GM19351 (cell line): Measurements from ENCODE around the gene SART3.
"Not testable (repeated sequence)": the region's sequence is repeated elsewhere in the genome, so short reads cannot be mapped to it uniquely, and the experiment has no call there.

ENCODE experiments used
- ATAC-seq: cut with Tn5 transposase; IDR thresholded peaks from one replicate; pipeline ENCODE4 v1.9.1; 2021; ENCODE audit warnings: mild to moderate bottlenecking, moderate library complexity; ENCODE audit not compliant: unreplicated experiment

The SART3 gene

GRCh38 chr12:108565976-108566375 is 5.0 kb upstream of the SART3 start:
- no peak for ATAC-seq

GRCh38 chr12:108565146-108565545 is 4.2 kb upstream of the SART3 start:
- no peak for ATAC-seq

- ATAC-seq = no peak
Measured at GRCh38 chr12:108564724-108565123, 3.8 kb upstream of the SART3 start.

GRCh38 chr12:108563804-108564151 is 2.8 kb upstream of the SART3 start:
- ATAC-seq = no peak

- ATAC-seq = peak; percentile 38
Measured at GRCh38 chr12:108563136-108563803, 2.3 kb upstream of the SART3 start.

GRCh38 chr12:108562348-108563135 is 1.6 kb upstream of the SART3 start, which contains the start of gene ISCU:
TSS of gene ISCU (plus strand) at chr12:108562596. CDS start at chr12:108562623, 27 bp downstream.
- peak; percentile 59 for ATAC-seq

- peak; percentile 6 for ATAC-seq
Measured at GRCh38 chr12:108561852-108562347, 927 bp upstream of the SART3 start.

- no peak for ATAC-seq
Measured at GRCh38 chr12:108560321-108560721, 652 bp downstream of the SART3 start.

GRCh38 chr12:108559748-108560147 is 1.2 kb downstream of the SART3 start:
- no peak for ATAC-seq

GRCh38 chr12:108559007-108559655 is 1.8 kb downstream of the SART3 start:
- no peak for ATAC-seq

- ATAC-seq = not testable (repeated sequence)
Measured at GRCh38 chr12:108555383-108555782, 5.6 kb downstream of the SART3 start.

- ATAC-seq = no peak
Measured at GRCh38 chr12:108553799-108554198, 7.2 kb downstream of the SART3 start.

GRCh38 chr12:108551535-108551934 is 9.4 kb downstream of the SART3 start:
- no peak for ATAC-seq

GRCh38 chr12:108548954-108549521 is 11.9 kb downstream of the SART3 start:
- ATAC-seq = no peak

- ATAC-seq = no peak
Measured at GRCh38 chr12:108547686-108548085, 13.3 kb downstream of the SART3 start.

- no peak for ATAC-seq
Measured at GRCh38 chr12:108543652-108544051, 17.3 kb downstream of the SART3 start.

GRCh38 chr12:108542320-108542719 is 18.7 kb downstream of the SART3 start:
- no peak for ATAC-seq

GRCh38 chr12:108538616-108539195 is 22.3 kb downstream of the SART3 start:
- no peak for ATAC-seq

- ATAC-seq = no peak
Measured at GRCh38 chr12:108538146-108538545, 22.8 kb downstream of the SART3 start.

- no peak for ATAC-seq
Measured at GRCh38 chr12:108531929-108532848, 28.8 kb downstream of the SART3 start.
